Panc1 (cell line): ENCODE data around the gene EFNA2.

Source experiments
- CTCF ChIP-seq: fragments of 450-650 bp; IDR thresholded peaks from 2 replicates; pipeline ENCODE4 v1.5.1; 2017; ENCODE audit warnings: mild to moderate bottlenecking
- TCF7L2 ChIP-seq: IDR thresholded peaks from 2 replicates; pipeline ENCODE4 v1.6.1; 2011; ENCODE audit warnings: mild to moderate bottlenecking, low read depth, low read length, inconsistent platforms

GRCh38 chr19:1307755-1308303 lies 22.2 kb downstream of the EFNA2 start:
- no peak for TF ChIP-seq CTCF
- no peak for TF ChIP-seq TCF7L2
